Measurements from ENCODE around the gene HERPUD1. TPM values are rescaled to one million over a fixed set of nuclear protein-coding genes. Genes with fewer than 3 reads are reported as not detected.

HERPUD1 gene
- total and polyA plus RNA-seq, 2 of the 8 experiments (the other 6 are each of a cell fraction or from before 2014, with no cell fraction given) = 23.3 to 34.7 TPM

GRCh38 chr16:56964243-56965148 lies 32.6 kb downstream of the HERPUD1 start (continued):
- TF ChIP-seq HDAC2 (IDR thresholded peaks at IDR 0.05; ENCODE audit: borderline replicate concordance in 1 of 2, low read depth in 2 of 2, low read length in 2 of 2) (peak in 1 of 2 experiments; percentile 78; a peak in 1 of 4 replicates), SP1 (IDR thresholded peaks at IDR 0.05; ENCODE audit: low read depth, low read length) (peak; percentile 39; the same call in 1 of the 2 replicates), RAD21 (IDR thresholded peaks at IDR 0.05 in 1 of 2, conservative IDR thresholded peaks at IDR 0.05 in 1 of 2; ENCODE audit: low read depth in 2 of 2, low read length in 2 of 2) (peak; percentile 79 to 86), TAF1 (IDR thresholded peaks at IDR 0.05; ENCODE audit: low read depth, low read length) (peak; percentile 38; the same call in 1 of the 2 replicates), POLR2AphosphoS5 (IDR thresholded peaks at IDR 0.05; ENCODE audit: low read depth, low read length) (no peak), JUND (IDR thresholded peaks at IDR 0.05; ENCODE audit: low read length) (peak; percentile 58; the same call in 1 of the 2 replicates), CEBPB (IDR thresholded peaks at IDR 0.05; ENCODE audit: low read depth, low read length) (peak; percentile 29; the same call in 1 of the 2 replicates), NANOG (IDR thresholded peaks at IDR 0.05; ENCODE audit: insufficient read depth, low read depth, low read length, poor library complexity, severe bottlenecking) (no peak), KDM4A (IDR thresholded peaks at IDR 0.05; ENCODE audit: low read depth, low read length, severe bottlenecking) (no peak), SIN3A (conservative IDR thresholded peaks at IDR 0.05 in 1 of 2, IDR thresholded peaks at IDR 0.05 in 1 of 2; ENCODE audit: low read depth in 1 of 2, low read length in 2 of 2) (0 out of 4 replicates have a peak, but pooled peaks of 1 of the 2 experiments have one; percentile 25), TBP (IDR thresholded peaks at IDR 0.05; ENCODE audit: low read depth, low read length) (peak; percentile 27; the same call in 1 of the 2 replicates), BACH1 (IDR thresholded peaks at IDR 0.05; ENCODE audit: low read length) (peak; percentile 82; the same call in 1 of the 2 replicates), BCL11A (IDR thresholded peaks at IDR 0.05; ENCODE audit: low read depth in 2 of 2, low read length in 2 of 2) (no peak), TCF12 (IDR thresholded peaks at IDR 0.05; ENCODE audit: low read depth, low read length) (0 out of 2 replicates have a peak, but pooled peaks have one; percentile 23), SP2 (IDR thresholded peaks at IDR 0.05; ENCODE audit: low read length) (no peak), ASH2L (IDR thresholded peaks at IDR 0.05; ENCODE audit: low read length) (peak; percentile 25), CTBP2 (IDR thresholded peaks at IDR 0.05; ENCODE audit: borderline replicate concordance, insufficient read depth, insufficient read length, low read length) (no peak), CTCF (IDR thresholded peaks at IDR 0.05; ENCODE audit: control extremely low read depth in 1 of 3, insufficient read depth in 1 of 3, low read depth in 1 of 3, low read length in 3 of 3) (peak; percentile 98 to 100 (median 99)), ATF3 (IDR thresholded peaks at IDR 0.05; ENCODE audit: insufficient read depth, low read depth, low read length) (peak; percentile 54; the same call in 1 of the 2 replicates)
